ENCODE measurements around the gene PANX3. TPM values are rescaled to one million over a fixed set of nuclear protein-coding genes. Genes with fewer than 3 reads are reported as not detected.
"Not testable (repeated sequence)": the region's sequence is repeated elsewhere in the genome, so short reads cannot be mapped to it uniquely, and the experiment has no call there.

PANX3 gene
- total and polyA plus RNA-seq, 7 donors = not detected

- no peaks in the 10 kb centered on the region for H3K9me3 ChIP-seq
- no peak overlapping the region for H3K27ac ChIP-seq
- WGBS, 2 donors = 65 to 77% methylated on average over 5 of the region's 5 CpGs
- H3K4me1 ChIP-seq = no peaks in the 10 kb centered on the region
- peaks cover 0 to 5% (median 4%) of the 10 kb centered on the region in 3 donors for H3K27me3 ChIP-seq
- H3K36me3 ChIP-seq = no peaks in the 10 kb centered on the region
- intact Hi-C loops (cut with DNase I) = no loop called here
- no peak overlapping the region for H3K4me3 ChIP-seq
- DNase-seq = no peak
- TF ChIP-seq CTCF (IDR thresholded peaks at IDR 0.05) (no peak), EP300 (IDR thresholded peaks at IDR 0.05) (no peak), POLR2A (IDR thresholded peaks at IDR 0.05) (no peak), POLR2AphosphoS5 (IDR thresholded peaks at IDR 0.05) (no peak)
Measured at GRCh38 chr11:124600621-124601320, 10.5 kb upstream of the PANX3 start.

- H3K36me3 ChIP-seq = no peaks in the 10 kb centered on the region
- no peak overlapping the region for H3K27ac ChIP-seq
- DNase-seq = no peak
- 69 to 96% methylated on average over 3 of the region's 3 CpGs for WGBS, 2 donors
- H3K4me3 ChIP-seq = no peak overlapping the region
- no peaks in the 10 kb centered on the region for H3K9me3 ChIP-seq
- peaks cover 0 to 5% (median 4%) of the 10 kb centered on the region in 3 donors for H3K27me3 ChIP-seq
- no peaks in the 10 kb centered on the region for H3K4me1 ChIP-seq
- intact Hi-C loops (cut with DNase I) = no loop called here
- TF ChIP-seq EP300 (IDR thresholded peaks at IDR 0.05) (no peak), POLR2A (IDR thresholded peaks at IDR 0.05) (no peak), POLR2AphosphoS5 (IDR thresholded peaks at IDR 0.05) (no peak), CTCF (IDR thresholded peaks at IDR 0.05) (no peak)
Measured at GRCh38 chr11:124602193-124602592, 9.0 kb upstream of the PANX3 start.

GRCh38 chr11:124602723-124603122 is 8.5 kb upstream of the PANX3 start:
- intact Hi-C loops (cut with DNase I); H3K27me3 ChIP-seq; H3K4me3 ChIP-seq; H3K9me3 ChIP-seq; H3K36me3 ChIP-seq; H3K27ac ChIP-seq; DNase-seq; H3K4me1 ChIP-seq: not testable (repeated sequence)
- 74 to 80% methylated on average over 3 of the region's 3 CpGs for WGBS, 2 donors

GRCh38 chr11:124605719-124606118 is 5.5 kb upstream of the PANX3 start:
- no peak overlapping the region for H3K27ac ChIP-seq
- H3K36me3 ChIP-seq = no peaks in the 10 kb centered on the region
- H3K4me1 ChIP-seq = no peaks in the 10 kb centered on the region
- intact Hi-C loops (cut with DNase I) = no loop called here
- H3K4me3 ChIP-seq = no peak overlapping the region
- WGBS, 2 donors = 25 to 54% methylated on average over 3 of the region's 3 CpGs
- TF ChIP-seq POLR2A (IDR thresholded peaks at IDR 0.05) (no peak), CTCF (IDR thresholded peaks at IDR 0.05) (no peak), POLR2AphosphoS5 (IDR thresholded peaks at IDR 0.05) (no peak), EP300 (IDR thresholded peaks at IDR 0.05) (no peak)
- no peaks in the 10 kb centered on the region for H3K27me3 ChIP-seq
- DNase-seq = no peak
- H3K9me3 ChIP-seq = no peaks in the 10 kb centered on the region

- intact Hi-C loops (cut with DNase I) = no loop called here
- Histone ChIP-seq H3K4me3 (no peak overlapping the region), H3K27ac (no peak overlapping the region), H3K36me3 (no peaks in the 10 kb centered on the region), H3K27me3 (no peaks in the 10 kb centered on the region), H3K9me3 (no peaks in the 10 kb centered on the region), H3K4me1 (no peaks in the 10 kb centered on the region)
- no peak for DNase-seq
- TF ChIP-seq EP300 (IDR thresholded peaks at IDR 0.05) (no peak), POLR2A (IDR thresholded peaks at IDR 0.05) (no peak), POLR2AphosphoS5 (IDR thresholded peaks at IDR 0.05) (no peak), CTCF (IDR thresholded peaks at IDR 0.05) (no peak)
Measured at GRCh38 chr11:124608147-124608546, 3.1 kb upstream of the PANX3 start.

Measured in sigmoid colon (tissue), 7 donors.